H1 (cell line): ENCODE data around the gene SH3GL2. TPM values are rescaled to one million over a fixed set of nuclear protein-coding genes. Genes with fewer than 3 reads are reported as not detected.

Experiments
- ATF3 ChIP-seq: IDR thresholded peaks from 2 replicates; pipeline ENCODE4 v1.6.1; 2011; ENCODE audit warnings: low read depth, mild to moderate bottlenecking, low read length; ENCODE audit not compliant: insufficient read depth
- BCL11A ChIP-seq, 2 experiments: IDR thresholded peaks; one replicate each; pipeline ENCODE4 v1.6.1; 2011; ENCODE audit warnings: low read depth in 2 of 2, low read length in 2 of 2, mild to moderate bottlenecking in 2 of 2
- CBX8 ChIP-seq: fragments of 300-800, 300-1000 bp; sonication (generic); IDR thresholded peaks from 2 replicates; pipeline ENCODE4 v1.7.1; 2016; ENCODE audit warnings: low read depth, low read length, borderline replicate concordance
- CHD1 ChIP-seq: IDR thresholded peaks from 2 replicates; pipeline ENCODE4 v1.6.1; 2012; ENCODE audit warnings: low read depth, low read length, improper control_type of control experiment
- EZH2 ChIP-seq: fragments of 200-600 bp; sonication (generic); IDR thresholded peaks from 2 replicates; pipeline ENCODE4 v1.7.1; 2012; ENCODE audit warnings: low read depth, mild to moderate bottlenecking, moderate library complexity, low read length, inconsistent platforms; ENCODE audit not compliant: severe bottlenecking
- JUN ChIP-seq: IDR thresholded peaks from 2 replicates; pipeline ENCODE4 v1.6.1; 2011; ENCODE audit warnings: low read depth, mild to moderate bottlenecking, improper control_type of control experiment, low read length
- KDM1A ChIP-seq: fragments of 200-600, 300-600 bp; sonication (generic); IDR thresholded peaks from 2 replicates; pipeline ENCODE4 v1.7.1; 2016; ENCODE audit warnings: mild to moderate bottlenecking, low read length, borderline replicate concordance
- NANOG ChIP-seq: IDR thresholded peaks from 2 replicates; pipeline ENCODE4 v1.6.1; 2011; ENCODE audit warnings: low read length, low read depth, mild to moderate bottlenecking, inconsistent platforms; ENCODE audit not compliant: insufficient read depth, poor library complexity, severe bottlenecking
- NRF1 ChIP-seq: IDR thresholded peaks from 2 replicates; pipeline ENCODE4 v1.6.1; 2011; ENCODE audit warnings: mild to moderate bottlenecking, low read depth, low read length, improper control_type of control experiment
- PHF8 ChIP-seq: fragments of 200-600 bp; sonication (generic); conservative IDR thresholded peaks from 2 replicates; pipeline ENCODE4 v1.7.1; 2012; ENCODE audit warnings: low read depth, mild to moderate bottlenecking, inconsistent platforms, low read length, moderate library complexity
- SIX5 ChIP-seq: IDR thresholded peaks from 2 replicates; pipeline ENCODE4 v1.6.1; 2011; ENCODE audit warnings: mild to moderate bottlenecking, low read depth, low read length
- SRF ChIP-seq: IDR thresholded peaks from 2 replicates; pipeline ENCODE4 v1.6.1; 2011; ENCODE audit warnings: mild to moderate bottlenecking, low read depth, low read length, moderate library complexity
- TCF12 ChIP-seq: IDR thresholded peaks from 2 replicates; pipeline ENCODE4 v1.6.1; 2011; ENCODE audit warnings: low read depth, mild to moderate bottlenecking, low read length
- TEAD4 ChIP-seq: IDR thresholded peaks from 2 replicates; pipeline ENCODE4 v1.6.1; 2012; ENCODE audit warnings: low read depth, low read length, inconsistent platforms, mixed read lengths
- polyA plus RNA-seq, 7 experiments: library from polyadenylated mRNA; depleted of rRNA in 3 of 7; stranded (reverse) in 5 of 7; unstranded in 2 of 7; fragments of >200 nt in 5 of 7; fragments of 200-250 nt in 2 of 7; gene quantifications; 1 replicate in 5 of 7; 2 replicates in 1 of 7; 4 replicates in 1 of 7; pipeline versions ENCODE4 v1.2.1 to v1.2.3, GENCODE V29; 2011 to 2013; ENCODE audit warnings: missing spikeins in 2 of 7, mixed read lengths in 2 of 7
- total RNA-seq: library from RNA; stranded (reverse); fragmentation: NEBNext Ultra II Directional; extraction: Animal tissue kit (Norgen Biotek cat#: 25700); gene quantifications from 2 replicates; pipeline ENCODE4 v1.2.1, GENCODE V29; 2021
- TF ChIP-seq, protein P1 (sequence below), 3 experiments: IDR thresholded peaks; 1 replicate in 2 of 3; 2 replicates in 1 of 3; pipeline versions ENCODE4 v1.5.1 to v1.6.1; 2011; ENCODE audit warnings: low read length in 3 of 3, mild to moderate bottlenecking in 3 of 3, inconsistent platforms in 2 of 3, low read depth in 1 of 3, moderate library complexity in 1 of 3; ENCODE audit not compliant: insufficient read depth in 1 of 3; ENCODE audit errors: control extremely low read depth in 1 of 3
- TF ChIP-seq, protein P2 (sequence below): IDR thresholded peaks from 2 replicates; pipeline ENCODE4 v1.6.1; 2012; ENCODE audit warnings: low read length, inconsistent platforms
- TF ChIP-seq, protein P3 (sequence below): IDR thresholded peaks from 2 replicates; pipeline ENCODE4 v1.6.1; 2011; ENCODE audit warnings: low read length, improper control_type of control experiment

Gene SH3GL2
- total and polyA plus RNA-seq, 2 of the 8 experiments (the other 6 are each of a cell fraction or from before 2014, with no cell fraction given), result 4.7 to 5.3 TPM

GRCh38 chr9:17578911-17579793, at the start of gene SH3GL2 (continued):
- TF ChIP-seq, protein P1, sequence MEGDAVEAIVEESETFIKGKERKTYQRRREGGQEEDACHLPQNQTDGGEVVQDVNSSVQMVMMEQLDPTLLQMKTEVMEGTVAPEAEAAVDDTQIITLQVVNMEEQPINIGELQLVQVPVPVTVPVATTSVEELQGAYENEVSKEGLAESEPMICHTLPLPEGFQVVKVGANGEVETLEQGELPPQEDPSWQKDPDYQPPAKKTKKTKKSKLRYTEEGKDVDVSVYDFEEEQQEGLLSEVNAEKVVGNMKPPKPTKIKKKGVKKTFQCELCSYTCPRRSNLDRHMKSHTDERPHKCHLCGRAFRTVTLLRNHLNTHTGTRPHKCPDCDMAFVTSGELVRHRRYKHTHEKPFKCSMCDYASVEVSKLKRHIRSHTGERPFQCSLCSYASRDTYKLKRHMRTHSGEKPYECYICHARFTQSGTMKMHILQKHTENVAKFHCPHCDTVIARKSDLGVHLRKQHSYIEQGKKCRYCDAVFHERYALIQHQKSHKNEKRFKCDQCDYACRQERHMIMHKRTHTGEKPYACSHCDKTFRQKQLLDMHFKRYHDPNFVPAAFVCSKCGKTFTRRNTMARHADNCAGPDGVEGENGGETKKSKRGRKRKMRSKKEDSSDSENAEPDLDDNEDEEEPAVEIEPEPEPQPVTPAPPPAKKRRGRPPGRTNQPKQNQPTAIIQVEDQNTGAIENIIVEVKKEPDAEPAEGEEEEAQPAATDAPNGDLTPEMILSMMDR (IDR thresholded peaks at IDR 0.05; ENCODE audit: control extremely low read depth in 1 of 3, insufficient read depth in 1 of 3, low read depth in 1 of 3, low read length in 3 of 3), result 0 out of 4 replicates have a peak, but pooled peaks of 1 of the 3 experiments have one; percentile 1
- TF ChIP-seq CBX8, result no peak
- TF ChIP-seq TCF12, result no peak
- peak; percentile 9; the same call in 1 of the 2 replicates for TF ChIP-seq KDM1A
- TF ChIP-seq BCL11A (IDR thresholded peaks at IDR 0.05; ENCODE audit: low read depth in 2 of 2, low read length in 2 of 2), result no peak
- TF ChIP-seq, protein P2, sequence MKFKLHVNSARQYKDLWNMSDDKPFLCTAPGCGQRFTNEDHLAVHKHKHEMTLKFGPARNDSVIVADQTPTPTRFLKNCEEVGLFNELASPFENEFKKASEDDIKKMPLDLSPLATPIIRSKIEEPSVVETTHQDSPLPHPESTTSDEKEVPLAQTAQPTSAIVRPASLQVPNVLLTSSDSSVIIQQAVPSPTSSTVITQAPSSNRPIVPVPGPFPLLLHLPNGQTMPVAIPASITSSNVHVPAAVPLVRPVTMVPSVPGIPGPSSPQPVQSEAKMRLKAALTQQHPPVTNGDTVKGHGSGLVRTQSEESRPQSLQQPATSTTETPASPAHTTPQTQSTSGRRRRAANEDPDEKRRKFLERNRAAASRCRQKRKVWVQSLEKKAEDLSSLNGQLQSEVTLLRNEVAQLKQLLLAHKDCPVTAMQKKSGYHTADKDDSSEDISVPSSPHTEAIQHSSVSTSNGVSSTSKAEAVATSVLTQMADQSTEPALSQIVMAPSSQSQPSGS, result no peak
- TF ChIP-seq, protein P3, sequence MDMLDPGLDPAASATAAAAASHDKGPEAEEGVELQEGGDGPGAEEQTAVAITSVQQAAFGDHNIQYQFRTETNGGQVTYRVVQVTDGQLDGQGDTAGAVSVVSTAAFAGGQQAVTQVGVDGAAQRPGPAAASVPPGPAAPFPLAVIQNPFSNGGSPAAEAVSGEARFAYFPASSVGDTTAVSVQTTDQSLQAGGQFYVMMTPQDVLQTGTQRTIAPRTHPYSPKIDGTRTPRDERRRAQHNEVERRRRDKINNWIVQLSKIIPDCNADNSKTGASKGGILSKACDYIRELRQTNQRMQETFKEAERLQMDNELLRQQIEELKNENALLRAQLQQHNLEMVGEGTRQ, result no peak
- TF ChIP-seq SIX5, result no peak
- no peak for TF ChIP-seq NANOG
- TF ChIP-seq CHD1, result no peak
- TF ChIP-seq ATF3, result no peak
- TF ChIP-seq SRF, result no peak
- no peak for TF ChIP-seq NRF1
- no peak for TF ChIP-seq EZH2
- TF ChIP-seq PHF8, result peak; percentile 83
- no peak for TF ChIP-seq TEAD4
- TF ChIP-seq JUN, result no peak
